ENCODE measurements around the gene CEP70.
"Not testable (repeated sequence)": the region's sequence is repeated elsewhere in the genome, so short reads cannot be mapped to it uniquely, and the experiment has no call there.

GRCh38 chr3:138562902-138563301 is 31.2 kb downstream of the CEP70 start:
- TF ChIP-seq POLR2A, POLR2AphosphoS5 (IDR thresholded peaks at IDR 0.05): not testable (repeated sequence)

All from gastroesophageal sphincter (tissue), 2 donors.